ENCODE results near the gene CCDC30. TPM values are rescaled to one million over a fixed set of nuclear protein-coding genes. Genes with fewer than 3 reads are reported as not detected.

CCDC30 gene
- total RNA-seq, 4 donors from 2014 or later: 1.1 to 2.7 (median 2.5) TPM

DNA sequence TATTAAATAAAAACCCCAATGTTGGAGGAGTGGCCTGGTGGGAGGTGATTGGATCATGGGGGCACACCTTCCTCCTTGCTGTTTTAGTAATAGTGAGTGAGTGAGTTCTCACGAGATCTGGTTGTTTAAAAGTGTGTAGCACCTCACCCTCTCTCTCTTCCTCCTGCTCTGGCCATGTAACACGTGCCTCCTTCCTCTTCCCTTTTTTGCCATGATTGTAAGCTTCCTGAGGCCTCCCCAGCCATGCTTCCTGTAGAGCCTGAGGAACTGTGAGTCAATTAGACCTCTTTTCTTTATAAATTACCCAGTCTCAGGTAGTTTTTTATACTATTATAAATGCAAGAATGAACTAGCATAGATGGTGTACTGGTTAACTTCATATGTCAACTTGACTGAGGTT is 68.0 kb downstream of the CCDC30 start:
- TF ChIP-seq, protein P1, sequence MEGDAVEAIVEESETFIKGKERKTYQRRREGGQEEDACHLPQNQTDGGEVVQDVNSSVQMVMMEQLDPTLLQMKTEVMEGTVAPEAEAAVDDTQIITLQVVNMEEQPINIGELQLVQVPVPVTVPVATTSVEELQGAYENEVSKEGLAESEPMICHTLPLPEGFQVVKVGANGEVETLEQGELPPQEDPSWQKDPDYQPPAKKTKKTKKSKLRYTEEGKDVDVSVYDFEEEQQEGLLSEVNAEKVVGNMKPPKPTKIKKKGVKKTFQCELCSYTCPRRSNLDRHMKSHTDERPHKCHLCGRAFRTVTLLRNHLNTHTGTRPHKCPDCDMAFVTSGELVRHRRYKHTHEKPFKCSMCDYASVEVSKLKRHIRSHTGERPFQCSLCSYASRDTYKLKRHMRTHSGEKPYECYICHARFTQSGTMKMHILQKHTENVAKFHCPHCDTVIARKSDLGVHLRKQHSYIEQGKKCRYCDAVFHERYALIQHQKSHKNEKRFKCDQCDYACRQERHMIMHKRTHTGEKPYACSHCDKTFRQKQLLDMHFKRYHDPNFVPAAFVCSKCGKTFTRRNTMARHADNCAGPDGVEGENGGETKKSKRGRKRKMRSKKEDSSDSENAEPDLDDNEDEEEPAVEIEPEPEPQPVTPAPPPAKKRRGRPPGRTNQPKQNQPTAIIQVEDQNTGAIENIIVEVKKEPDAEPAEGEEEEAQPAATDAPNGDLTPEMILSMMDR (IDR thresholded peaks at IDR 0.05): no peak
- no peak for TF ChIP-seq POLR2A (IDR thresholded peaks at IDR 0.05)
- no peak for TF ChIP-seq POLR2AphosphoS5 (IDR thresholded peaks at IDR 0.05)
- no peak for TF ChIP-seq EP300 (IDR thresholded peaks at IDR 0.05)
- H3K36me3 ChIP-seq: no peaks in the 10 kb centered on the region
- H3K27me3 ChIP-seq: no peaks in the 10 kb centered on the region
- no peak overlapping the region for H3K27ac ChIP-seq
- ATAC-seq: no peak
- H3K4me3 ChIP-seq: no peak overlapping the region
- WGBS, 2 donors (ENCODE audit: low coverage in 1 of 2): 58 to 80% methylated on average over 2 of the region's 2 CpGs
- no peaks in the 10 kb centered on the region for H3K4me1 ChIP-seq
- no peaks in the 10 kb centered on the region for H3K9me3 ChIP-seq

DNA sequence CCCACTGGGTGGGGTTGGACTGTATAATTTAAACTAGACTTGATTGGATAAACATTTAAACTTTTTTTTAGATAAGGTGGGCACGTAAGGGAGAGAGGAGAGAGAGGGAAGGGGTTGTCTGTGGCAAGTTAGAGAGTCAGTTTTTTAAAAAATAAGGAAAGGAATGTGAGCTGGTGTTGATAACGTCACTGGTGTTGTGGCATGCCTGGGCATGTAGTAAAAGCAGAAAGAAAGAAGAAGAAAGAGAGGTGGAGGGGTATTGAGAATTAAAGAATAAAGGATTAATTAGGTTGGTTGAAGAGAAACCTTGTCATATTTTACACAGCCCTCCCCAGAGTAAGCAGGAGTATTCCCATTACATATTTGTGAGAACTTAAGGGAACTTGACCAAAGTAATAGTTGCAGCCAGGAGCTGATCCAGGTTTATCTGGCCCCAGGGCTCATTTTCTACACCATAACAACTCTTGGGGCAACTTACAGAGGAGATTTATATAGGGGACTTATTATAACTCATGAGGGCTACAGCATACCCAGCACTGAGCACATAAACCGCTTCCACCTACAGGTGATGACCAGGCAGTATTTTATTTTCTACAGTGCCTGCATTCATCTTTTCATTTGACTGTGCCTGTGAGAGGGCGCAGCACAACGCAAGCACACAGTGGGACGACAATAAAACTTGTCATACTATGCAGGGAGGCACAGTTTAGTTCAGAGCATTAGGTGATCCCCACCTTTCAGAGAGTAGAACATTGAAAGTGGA is 70.2 kb downstream of the CCDC30 start:
- Histone ChIP-seq H3K27ac (no peak overlapping the region), H3K27me3 (no peaks in the 10 kb centered on the region), H3K4me1 (no peaks in the 10 kb centered on the region), H3K4me3 (no peak overlapping the region), H3K9me3 (no peaks in the 10 kb centered on the region), H3K36me3 (peaks cover 0 to 9% of the 10 kb centered on the region in 2 donors)
- 73 to 77% methylated on average over 5 to 6 of the region's 6 CpGs for WGBS, 2 donors (ENCODE audit: low coverage in 1 of 2)
- ATAC-seq: no peak
- TF ChIP-seq POLR2AphosphoS5 (IDR thresholded peaks at IDR 0.05): no peak
- TF ChIP-seq EP300 (IDR thresholded peaks at IDR 0.05): no peak
- TF ChIP-seq, protein P1 (IDR thresholded peaks at IDR 0.05): no peak

DNA sequence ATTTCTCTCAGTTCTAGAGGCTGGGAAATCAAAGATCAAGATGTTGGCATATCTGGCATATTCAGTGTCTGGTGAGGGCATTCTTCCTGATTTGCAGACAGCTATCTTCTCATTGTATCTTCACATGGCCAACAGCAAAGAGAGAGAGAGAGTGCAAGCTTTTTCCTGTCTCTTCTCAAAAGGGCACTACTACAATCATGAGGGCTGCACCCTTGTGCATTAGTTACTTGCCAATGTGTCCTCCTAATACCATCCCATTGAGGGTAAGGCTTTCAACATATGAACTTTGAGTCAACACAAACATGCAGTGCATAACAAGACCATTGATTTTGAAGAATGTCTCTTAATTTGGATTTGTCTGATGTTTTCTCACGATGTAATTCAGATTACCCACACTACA is 78.0 kb downstream of the CCDC30 start:
- H3K4me3 ChIP-seq: no peak overlapping the region
- ATAC-seq: no peak
- no peaks in the 10 kb centered on the region for H3K9me3 ChIP-seq
- H3K4me1 ChIP-seq: no peaks in the 10 kb centered on the region
- WGBS, 2 donors (ENCODE audit: low coverage in 1 of 2): 94 to 100% methylated on average over 1 of the region's 1 CpG
- TF ChIP-seq POLR2AphosphoS5 (IDR thresholded peaks at IDR 0.05): no peak
- H3K27me3 ChIP-seq: no peaks in the 10 kb centered on the region
- H3K36me3 ChIP-seq: peaks cover 0 to 9% of the 10 kb centered on the region in 2 donors
- H3K27ac ChIP-seq: no peak overlapping the region

DNA sequence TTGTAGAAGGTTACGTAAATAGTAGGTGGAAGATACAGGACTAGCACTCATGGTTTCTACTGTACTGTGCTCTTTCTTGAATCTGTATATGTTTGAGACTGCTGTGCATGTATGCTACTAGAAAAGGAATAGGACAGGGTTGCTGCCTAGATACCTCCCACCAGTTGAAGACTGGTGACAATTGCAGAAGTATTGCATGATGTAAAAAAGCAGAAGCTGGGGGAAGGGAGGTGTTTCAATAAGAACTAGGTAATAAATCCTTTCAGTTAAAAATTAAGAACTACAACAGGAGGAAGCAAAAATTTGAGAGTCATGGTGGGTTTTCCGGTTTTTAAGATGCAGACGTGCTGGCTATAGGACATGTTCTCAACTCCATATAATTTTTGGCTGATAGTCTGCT is 88.1 kb downstream of the CCDC30 start:
- peaks cover 0 to 9% of the 10 kb centered on the region in 2 donors for H3K36me3 ChIP-seq
- no peak for ATAC-seq
- no peaks in the 10 kb centered on the region for H3K4me1 ChIP-seq
- TF ChIP-seq EP300 (IDR thresholded peaks at IDR 0.05) (no peak), POLR2A (IDR thresholded peaks at IDR 0.05) (no peak), POLR2AphosphoS5 (IDR thresholded peaks at IDR 0.05) (no peak)
- TF ChIP-seq, protein P1 (IDR thresholded peaks at IDR 0.05): no peak
- H3K27me3 ChIP-seq: no peaks in the 10 kb centered on the region
- H3K4me3 ChIP-seq: no peak overlapping the region
- H3K9me3 ChIP-seq: no peaks in the 10 kb centered on the region
- H3K27ac ChIP-seq: no peak overlapping the region
- 74 to 87% methylated on average over 2 to 3 of the region's 3 CpGs for WGBS, 2 donors (ENCODE audit: low coverage in 1 of 2)

DNA sequence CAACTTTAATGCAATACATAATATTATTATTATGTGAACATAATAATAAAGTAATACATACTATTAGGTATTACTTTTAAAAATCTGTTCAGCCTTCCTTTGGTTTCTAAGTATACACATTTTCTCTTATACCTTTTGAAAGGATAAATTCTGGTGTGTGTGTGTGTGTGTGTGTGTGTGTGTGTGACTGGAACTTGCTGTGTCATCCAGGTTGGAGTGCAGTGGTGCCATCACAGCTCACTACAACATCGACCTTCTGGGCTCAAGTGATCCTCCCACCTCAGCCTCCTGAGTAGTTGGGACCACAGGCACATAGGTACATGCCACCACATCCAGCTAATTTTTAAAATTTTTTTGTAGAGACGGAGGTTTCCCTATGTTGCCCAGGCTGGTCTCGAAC is 88.5 kb downstream of the CCDC30 start:
- Histone ChIP-seq H3K4me1 (no peaks in the 10 kb centered on the region), H3K9me3 (no peaks in the 10 kb centered on the region), H3K27ac (no peak overlapping the region), H3K27me3 (no peaks in the 10 kb centered on the region), H3K36me3 (peaks cover 0 to 9% of the 10 kb centered on the region in 2 donors), H3K4me3 (no peak overlapping the region)
- TF ChIP-seq POLR2AphosphoS5 (IDR thresholded peaks at IDR 0.05) (no peak), EP300 (IDR thresholded peaks at IDR 0.05) (no peak), POLR2A (IDR thresholded peaks at IDR 0.05) (no peak)
- TF ChIP-seq, protein P1 (IDR thresholded peaks at IDR 0.05): no peak
- ATAC-seq: no peak
- WGBS, 2 donors (ENCODE audit: low coverage in 1 of 2): 82 to 94% methylated on average over 2 to 3 of the region's 3 CpGs
